Ramos (cell line): ENCODE data around the gene CDC45.

Source experiments
- in situ Hi-C: fragments of 300-500 bp; cut with MboI; formaldehyde crosslinking; loops from one replicate; pipeline ENCODE4 v1.14.3; 2022; ENCODE audit warnings: low sequenced_read_pairs; ENCODE audit not compliant: unreplicated experiment

CDC45 gene

GRCh38 chr22:19508024-19508776 is 28.5 kb downstream of the CDC45 start:
- in situ Hi-C loops, result loop anchor here (10.0 kb wide), 1 partner anchor 117 kb away; no protein-coding TSS in a partner anchor

GRCh38 chr22:19509191-19509590 is 29.5 kb downstream of the CDC45 start:
- in situ Hi-C loops, result loop anchor here (10.0 kb wide), 1 partner anchor 116 kb away; no protein-coding TSS in a partner anchor

GRCh38 chr22:19509923-19510322 is 30.2 kb downstream of the CDC45 start:
- in situ Hi-C loops, result loop anchor here (10.0 kb wide), 1 partner anchor 115 kb away; no protein-coding TSS in a partner anchor

- in situ Hi-C loops, result no loop called here
Measured at GRCh38 chr22:19510919-19511341, 31.2 kb downstream of the CDC45 start.

- in situ Hi-C loops, result no loop called here
Measured at GRCh38 chr22:19513823-19514222, 34.1 kb downstream of the CDC45 start.

GRCh38 chr22:19514831-19515565 is 35.3 kb downstream of the CDC45 start:
- in situ Hi-C loops, result no loop called here

GRCh38 chr22:19515654-19516377 is 36.1 kb downstream of the CDC45 start:
- in situ Hi-C loops, result no loop called here

- in situ Hi-C loops, result no loop called here
Measured at GRCh38 chr22:19516378-19517170, 36.9 kb downstream of the CDC45 start.

GRCh38 chr22:19517171-19517500 is 37.4 kb downstream of the CDC45 start:
- in situ Hi-C loops, result no loop called here

GRCh38 chr22:19517919-19518611 is 38.3 kb downstream of the CDC45 start:
- in situ Hi-C loops, result no loop called here

GRCh38 chr22:19518635-19519034 is 38.9 kb downstream of the CDC45 start:
- in situ Hi-C loops, result no loop called here

- in situ Hi-C loops, result no loop called here
Measured at GRCh38 chr22:19519041-19519926, 39.6 kb downstream of the CDC45 start.

GRCh38 chr22:19520007-19520406 is 40.3 kb downstream of the CDC45 start:
- in situ Hi-C loops, result no loop called here

GRCh38 chr22:19520566-19521305 is 41.0 kb downstream of the CDC45 start:
- in situ Hi-C loops, result no loop called here

- in situ Hi-C loops, result no loop called here
Measured at GRCh38 chr22:19522190-19522880, 42.6 kb downstream of the CDC45 start.

GRCh38 chr22:19522881-19523239 is 43.1 kb downstream of the CDC45 start:
- in situ Hi-C loops, result no loop called here
